ENCODE measurements around the gene CDH23. TPM values are rescaled to one million over a fixed set of nuclear protein-coding genes. Genes with fewer than 3 reads are reported as not detected.

The CDH23 gene
- total and polyA plus RNA-seq, 10 of the 15 experiments (the other 5 are each of a cell fraction or from before 2014, with no cell fraction given), result 0.09 to 0.40 (median 0.15) TPM; not detected in 1

DNA sequence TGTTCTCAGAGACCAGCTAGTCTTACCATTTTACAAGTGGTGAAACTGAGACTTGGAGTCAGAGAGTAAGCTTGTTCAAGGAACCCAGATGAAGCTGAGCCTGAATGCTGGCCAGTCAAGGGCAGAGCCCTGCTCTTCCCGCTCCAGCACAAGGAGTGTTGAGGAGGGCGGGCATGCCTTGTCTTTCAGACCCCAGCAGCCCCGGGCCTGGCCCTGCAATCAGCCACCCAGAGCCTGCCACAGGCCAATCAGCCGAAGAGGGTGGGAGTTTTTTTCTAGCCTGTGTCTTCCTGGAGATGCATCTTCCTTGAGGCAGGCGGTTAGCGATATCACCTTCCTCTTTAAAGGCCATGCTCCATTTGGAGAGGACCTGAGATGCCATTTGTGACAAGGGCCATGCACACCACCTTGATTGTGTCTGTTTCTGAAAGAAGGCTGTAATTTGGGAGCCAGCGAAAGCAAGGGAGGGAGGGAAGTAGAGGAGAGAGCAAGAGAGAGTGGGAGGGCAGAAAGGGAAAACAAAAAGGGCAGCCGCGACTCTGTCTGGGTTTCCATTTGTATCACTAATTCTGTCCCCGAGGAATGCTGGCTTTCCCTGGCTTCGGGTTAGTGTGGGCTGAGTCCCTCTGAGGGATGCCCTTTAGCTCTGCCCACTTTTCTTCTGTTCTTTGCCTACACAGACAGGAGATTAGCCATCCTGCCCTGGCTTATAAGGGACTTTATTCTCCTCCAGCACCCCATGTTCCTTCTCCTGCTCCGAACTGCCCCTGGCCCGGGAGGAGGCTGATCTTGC lies 8.0 kb downstream of the CDH23 start:
- Histone ChIP-seq H3K9me3 (replicated peaks; ENCODE audit: control insufficient read depth, insufficient read depth, low read length) (no peaks in the 10 kb centered on the region), H3K4me1 (ENCODE audit: control insufficient read depth, insufficient read depth, low read length) (no peaks in the 10 kb centered on the region), H3K4me3 (no peak overlapping the region), H3K4me2 (ENCODE audit: control insufficient read depth, insufficient read depth) (no peak overlapping the region), H3K36me3 (ENCODE audit: control insufficient read depth in 2 of 2, insufficient read depth in 2 of 2, low read length in 1 of 2) (no peaks in the 10 kb centered on the region), H3K9ac (ENCODE audit: control insufficient read depth, insufficient read depth, low read length) (no peak overlapping the region), H2AFZ (ENCODE audit: control insufficient read depth, low read depth, low read length) (no peak overlapping the region), H3K27ac (ENCODE audit: control insufficient read depth, insufficient read depth) (no peak overlapping the region), H3K79me2 (ENCODE audit: control insufficient read depth, insufficient read depth, low read length) (no peaks in the 10 kb centered on the region), H4K20me1 (ENCODE audit: control insufficient read depth, insufficient read depth) (no peaks in the 10 kb centered on the region), H3K27me3 (replicated peaks in 1 of 2; ENCODE audit: control insufficient read depth in 2 of 2, insufficient read depth in 2 of 2, low read length in 1 of 2) (peaks cover 8 to 9% of the 10 kb centered on the region in 2 experiments)
- POLR2A ChIA-PET, result no interaction called here
- intact Hi-C loops (cut with micrococcal nuclease; ENCODE audit: unreplicated experiment) (no loop called here), in situ Hi-C loops (cut with MboI) (no loop called here)
- RAD21 ChIA-PET (ENCODE audit: unreplicated experiment), result no interaction called here
- 41% methylated on average over 13 of the region's 13 CpGs for WGBS (ENCODE audit: insufficient coverage, insufficient replicate concordance, low lambda C conversion rate, missing lambda C conversion rate)
- TF ChIP-seq CBX5 (IDR thresholded peaks at IDR 0.05; ENCODE audit: low read depth), result no peak
- no peak for TF ChIP-seq CREM (IDR thresholded peaks at IDR 0.05; ENCODE audit: low read depth)
- no peak for TF ChIP-seq JUND (IDR thresholded peaks at IDR 0.05; ENCODE audit: low read depth, low read length)
- TF ChIP-seq BCL11A (IDR thresholded peaks at IDR 0.05; ENCODE audit: low read depth, low read length), result no peak
- no peak for TF ChIP-seq EED (IDR thresholded peaks at IDR 0.05; ENCODE audit: low read depth)
- TF ChIP-seq FOXM1 (IDR thresholded peaks at IDR 0.05; ENCODE audit: low read depth, low read length), result no peak
- no peak for TF ChIP-seq CBFB (IDR thresholded peaks at IDR 0.05; ENCODE audit: low read depth)
- TF ChIP-seq, protein P1, sequence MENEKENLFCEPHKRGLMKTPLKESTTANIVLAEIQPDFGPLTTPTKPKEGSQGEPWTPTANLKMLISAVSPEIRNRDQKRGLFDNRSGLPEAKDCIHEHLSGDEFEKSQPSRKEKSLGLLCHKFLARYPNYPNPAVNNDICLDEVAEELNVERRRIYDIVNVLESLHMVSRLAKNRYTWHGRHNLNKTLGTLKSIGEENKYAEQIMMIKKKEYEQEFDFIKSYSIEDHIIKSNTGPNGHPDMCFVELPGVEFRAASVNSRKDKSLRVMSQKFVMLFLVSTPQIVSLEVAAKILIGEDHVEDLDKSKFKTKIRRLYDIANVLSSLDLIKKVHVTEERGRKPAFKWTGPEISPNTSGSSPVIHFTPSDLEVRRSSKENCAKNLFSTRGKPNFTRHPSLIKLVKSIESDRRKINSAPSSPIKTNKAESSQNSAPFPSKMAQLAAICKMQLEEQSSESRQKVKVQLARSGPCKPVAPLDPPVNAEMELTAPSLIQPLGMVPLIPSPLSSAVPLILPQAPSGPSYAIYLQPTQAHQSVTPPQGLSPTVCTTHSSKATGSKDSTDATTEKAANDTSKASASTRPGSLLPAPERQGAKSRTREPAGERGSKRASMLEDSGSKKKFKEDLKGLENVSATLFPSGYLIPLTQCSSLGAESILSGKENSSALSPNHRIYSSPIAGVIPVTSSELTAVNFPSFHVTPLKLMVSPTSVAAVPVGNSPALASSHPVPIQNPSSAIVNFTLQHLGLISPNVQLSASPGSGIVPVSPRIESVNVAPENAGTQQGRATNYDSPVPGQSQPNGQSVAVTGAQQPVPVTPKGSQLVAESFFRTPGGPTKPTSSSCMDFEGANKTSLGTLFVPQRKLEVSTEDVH (IDR thresholded peaks at IDR 0.05; ENCODE audit: low read depth, partially characterized antibody), result no peak
- no peak for TF ChIP-seq ASH2L (IDR thresholded peaks at IDR 0.05; ENCODE audit: borderline replicate concordance, low read depth)
- TF ChIP-seq, protein P2, sequence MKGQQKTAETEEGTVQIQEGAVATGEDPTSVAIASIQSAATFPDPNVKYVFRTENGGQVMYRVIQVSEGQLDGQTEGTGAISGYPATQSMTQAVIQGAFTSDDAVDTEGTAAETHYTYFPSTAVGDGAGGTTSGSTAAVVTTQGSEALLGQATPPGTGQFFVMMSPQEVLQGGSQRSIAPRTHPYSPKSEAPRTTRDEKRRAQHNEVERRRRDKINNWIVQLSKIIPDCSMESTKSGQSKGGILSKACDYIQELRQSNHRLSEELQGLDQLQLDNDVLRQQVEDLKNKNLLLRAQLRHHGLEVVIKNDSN (IDR thresholded peaks at IDR 0.05; ENCODE audit: borderline replicate concordance, extremely low read length, insufficient read depth, low read depth, low read length), result no peak
- TF ChIP-seq GABPA (IDR thresholded peaks at IDR 0.05; ENCODE audit: low read depth), result no peak
- no peak for TF ChIP-seq FOXK2 (IDR thresholded peaks at IDR 0.05)
- no peak for TF ChIP-seq CEBPB (IDR thresholded peaks at IDR 0.05; ENCODE audit: borderline replicate concordance in 1 of 2, low read depth in 2 of 2, low read length in 2 of 2)
- TF ChIP-seq FOS (IDR thresholded peaks at IDR 0.05; ENCODE audit: borderline replicate concordance, extremely low read depth, insufficient read length), result no peak
- TF ChIP-seq RB1 (IDR thresholded peaks at IDR 0.05; ENCODE audit: borderline replicate concordance), result no peak
- no peak for TF ChIP-seq EP300 (IDR thresholded peaks at IDR 0.05; ENCODE audit: borderline replicate concordance in 1 of 2, control insufficient read depth in 1 of 2, low read depth in 2 of 2, low read length in 2 of 2)
- DNase-seq (ENCODE audit: low read depth, low spot score) (no peak), ATAC-seq (no peak), FAIRE-seq (no peak)
- CTCF ChIA-PET, result no interaction called here
- BruUV-seq (replicated peaks), result no TSS peak
- SMC1A ChIA-PET (ENCODE audit: uncharacterized antibody, unreplicated experiment), result interaction anchor here (1.3 kb wide), 1 partner anchor 14 kb away, joined by 3 read pairs; no protein-coding TSS in a partner anchor

Data from GM12878 (cell line).